H9 (cell line): ENCODE data around the gene MIS18BP1. TPM values are rescaled to one million over a fixed set of nuclear protein-coding genes. Genes with fewer than 3 reads are reported as not detected.

Experiments used
- DNase-seq: peaks from one replicate; pipeline ENCODE4 v3.0.0-alpha.2; 2017
- H2AFZ ChIP-seq: one replicate; pipeline ENCODE4 v1.6.1; 2013; ENCODE audit warnings: mild to moderate bottlenecking, low read length, control low read depth, moderate library complexity
- H2AK5ac ChIP-seq: 2 replicates; pipeline ENCODE4 v1.6.1; 2013; ENCODE audit warnings: low read length, control low read depth, mixed read lengths; ENCODE audit not compliant: insufficient read length
- H2BK120ac ChIP-seq: one replicate; pipeline ENCODE4 v1.6.1; 2013; ENCODE audit warnings: low read depth, mild to moderate bottlenecking, low read length, control low read depth, inconsistent platforms; ENCODE audit not compliant: poor library complexity, severe bottlenecking
- H2BK12ac ChIP-seq: 2 replicates; pipeline ENCODE4 v1.6.1; 2013; ENCODE audit warnings: low read length, control low read depth, mixed read lengths, low read depth; ENCODE audit not compliant: insufficient read length
- H2BK15ac ChIP-seq: 2 replicates; pipeline ENCODE4 v1.6.1; 2013; ENCODE audit warnings: low read depth, low read length, control low read depth
- H2BK20ac ChIP-seq: one replicate; pipeline ENCODE4 v1.6.1; 2013; ENCODE audit warnings: low read depth, mild to moderate bottlenecking, low read length, control low read depth, inconsistent platforms; ENCODE audit not compliant: poor library complexity, severe bottlenecking
- H2BK5ac ChIP-seq: 2 replicates; pipeline ENCODE4 v1.6.1; 2013; ENCODE audit warnings: low read length, control low read depth, mixed read lengths; ENCODE audit not compliant: insufficient read length
- H3K14ac ChIP-seq: 2 replicates; pipeline ENCODE4 v1.6.1; 2013; ENCODE audit warnings: low read length, control low read depth; ENCODE audit not compliant: insufficient read depth
- H3K18ac ChIP-seq: 2 replicates; pipeline ENCODE4 v1.6.1; 2013; ENCODE audit warnings: low read depth, mild to moderate bottlenecking, mixed read lengths, low read length, control low read depth; ENCODE audit not compliant: insufficient read length
- H3K23ac ChIP-seq: 2 replicates; pipeline ENCODE4 v1.6.1; 2013; ENCODE audit warnings: low read length, control low read depth, mixed read lengths, low read depth; ENCODE audit not compliant: insufficient read length
- H3K23me2 ChIP-seq: 2 replicates; pipeline ENCODE4 v1.6.1; 2013; ENCODE audit warnings: low read depth, mild to moderate bottlenecking, mixed read lengths, low read length, control low read depth; ENCODE audit not compliant: insufficient read length, poor library complexity, severe bottlenecking
- H3K27ac ChIP-seq: 2 replicates; pipeline ENCODE4 v1.5.1; 2013; ENCODE audit warnings: low read length, control low read depth, mixed read lengths, low read depth; ENCODE audit not compliant: insufficient read length
- H3K27me3 ChIP-seq: 2 replicates; pipeline ENCODE4 v1.6.1; 2013; ENCODE audit warnings: low read length, control low read depth, inconsistent platforms; ENCODE audit not compliant: insufficient read depth
- H3K4ac ChIP-seq: 2 replicates; pipeline ENCODE4 v1.6.1; 2013; ENCODE audit warnings: low read depth, mild to moderate bottlenecking, control low read depth, inconsistent platforms, low read length, moderate library complexity
- H3K4me1 ChIP-seq: 2 replicates; pipeline ENCODE4 v1.6.1; 2013; ENCODE audit warnings: low read length, control low read depth, inconsistent platforms; ENCODE audit not compliant: insufficient read depth
- H3K4me2 ChIP-seq: 2 replicates; pipeline ENCODE4 v1.6.1; 2013; ENCODE audit warnings: low read length, control low read depth, mixed read lengths; ENCODE audit not compliant: insufficient read length, insufficient read depth
- H3K56ac ChIP-seq: 2 replicates; pipeline ENCODE4 v1.6.1; 2013; ENCODE audit warnings: low read depth, mild to moderate bottlenecking, mixed read lengths, low read length, control low read depth; ENCODE audit not compliant: insufficient read length
- H3K79me1 ChIP-seq: 2 replicates; pipeline ENCODE4 v1.6.1; 2013; ENCODE audit warnings: low read depth, mild to moderate bottlenecking, moderate library complexity, low read length, control low read depth, inconsistent platforms; ENCODE audit not compliant: insufficient read depth, poor library complexity, severe bottlenecking
- H3K79me2 ChIP-seq: 2 replicates; pipeline ENCODE4 v1.6.1; 2013; ENCODE audit warnings: low read length, control low read depth, inconsistent platforms; ENCODE audit not compliant: insufficient read depth
- H3K9ac ChIP-seq: 2 replicates; pipeline ENCODE4 v1.6.1; 2013; ENCODE audit warnings: low read length, control low read depth, mixed read lengths; ENCODE audit not compliant: insufficient read length; ENCODE audit errors: extremely low read depth
- H3K9me3 ChIP-seq: one replicate; pipeline ENCODE4 v1.6.1; 2013; ENCODE audit warnings: low read depth, low read length, inconsistent platforms; ENCODE audit not compliant: control insufficient read depth
- H3T11ph ChIP-seq: one replicate; pipeline ENCODE4 v1.6.1; 2013; ENCODE audit warnings: mild to moderate bottlenecking, low read length, control low read depth, inconsistent platforms
- H4K20me1 ChIP-seq: one replicate; pipeline ENCODE4 v1.6.1; 2013; ENCODE audit not compliant: control insufficient read depth, insufficient read length, insufficient read depth
- H4K5ac ChIP-seq: 2 replicates; pipeline ENCODE4 v1.6.1; 2013; ENCODE audit warnings: low read depth, mild to moderate bottlenecking, mixed read lengths, low read length, control low read depth; ENCODE audit not compliant: insufficient read length
- H4K8ac ChIP-seq: replicated peaks from 2 replicates; pipeline ENCODE4 v1.6.1; 2013; ENCODE audit warnings: low read length, control low read depth, mixed read lengths, low read depth; ENCODE audit not compliant: insufficient read length
- H4K91ac ChIP-seq: 2 replicates; pipeline ENCODE4 v1.6.1; 2013; ENCODE audit warnings: low read depth, mild to moderate bottlenecking, moderate library complexity, mixed read lengths, low read length, control low read depth; ENCODE audit not compliant: insufficient read length
- H3K27ac Mint-ChIP-seq, 3 experiments: 2 replicates in 2 of 3; 3 replicates in 1 of 3; pipeline ENCODE4 v1.8.0; 2020 to 2021; ENCODE audit warnings: mixed read lengths in 3 of 3, mild to moderate bottlenecking in 1 of 3, moderate library complexity in 1 of 3
- H3K27me3 Mint-ChIP-seq: 2 replicates; pipeline ENCODE4 v1.8.0; 2021; ENCODE audit warnings: low read depth, mild to moderate bottlenecking, moderate library complexity, mixed read lengths
- H3K36me3 Mint-ChIP-seq, 3 experiments: 2 replicates in 2 of 3; 3 replicates in 1 of 3; pipeline ENCODE4 v1.8.0; 2020 to 2021; ENCODE audit warnings: low read depth in 3 of 3, mixed read lengths in 3 of 3; ENCODE audit not compliant: insufficient read depth in 1 of 3
- H3K4me1 Mint-ChIP-seq, 2 experiments: 2 replicates each; pipeline ENCODE4 v1.8.0; 2020; ENCODE audit warnings: mixed read lengths in 2 of 2
- H3K4me3 Mint-ChIP-seq, 2 experiments: 2 replicates in 1 of 2; 3 replicates in 1 of 2; pipeline ENCODE4 v1.8.0; 2020 to 2021; ENCODE audit warnings: mild to moderate bottlenecking in 2 of 2, mixed read lengths in 2 of 2, moderate library complexity in 1 of 2
- H3K9me3 Mint-ChIP-seq, 2 experiments: 2 replicates in 1 of 2; 3 replicates in 1 of 2; pipeline ENCODE4 v1.8.0; 2020; ENCODE audit warnings: mild to moderate bottlenecking in 2 of 2, mixed read lengths in 2 of 2, moderate library complexity in 1 of 2
- WGBS: extraction: QIAGEN DNeasy Blood & Tissue Kit; methylation state at CpG from one replicate; pipeline ENCODE4 v1.1.7; 2013; ENCODE audit warnings: missing lambda C conversion rate, low lambda C conversion rate, mixed read lengths; ENCODE audit not compliant: insufficient read length; ENCODE audit errors: extremely low coverage; 5-methylcytosine and 5-hydroxymethylcytosine counted together
- total RNA-seq: library from RNA; stranded (reverse); gene quantifications from 2 replicates; pipeline ENCODE4 v1.2.1, GENCODE V29; 2021
- TF ChIP-seq, protein P1 (sequence below): fragments of 200-600 bp; sonication (generic); conservative IDR thresholded peaks from 3 replicates; pipeline ENCODE4 v1.8.0; 2021; ENCODE audit warnings: antibody characterized with exemption, mild to moderate bottlenecking

The MIS18BP1 gene
- total RNA-seq, 1 experiment from 2014 or later, result 60.6 TPM

DNA sequence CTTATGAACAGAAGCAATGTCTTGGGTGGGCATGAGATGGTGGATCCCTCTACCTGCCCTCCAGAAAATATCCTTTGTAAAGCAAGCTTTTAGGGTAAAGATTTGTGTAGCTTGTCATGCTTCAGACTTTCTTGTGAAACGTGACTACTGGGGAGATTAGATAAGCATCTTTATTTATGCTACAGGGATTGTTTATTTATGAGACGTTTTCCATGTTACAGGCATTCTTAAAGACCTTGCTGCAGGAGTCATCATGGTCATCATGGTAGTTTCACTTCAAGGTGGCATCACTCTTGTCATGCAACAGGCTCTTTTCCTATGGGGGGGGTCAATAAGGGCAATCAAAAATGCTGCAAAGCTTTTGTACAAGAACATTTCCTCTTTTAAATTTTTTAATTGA lies 8.2 kb upstream of the MIS18BP1 start:
- no peak overlapping the region for H4K91ac ChIP-seq
- H3K18ac ChIP-seq, result no peak overlapping the region
- H3K79me2 ChIP-seq, result no peaks in the 10 kb centered on the region
- no peak overlapping the region for H3K14ac ChIP-seq
- peaks cover 3% of the 10 kb centered on the region; the same call in 1 of the 2 replicates for H3K27me3 Mint-ChIP-seq
- H3K23ac ChIP-seq, result no peak overlapping the region
- no peak overlapping the region for H2BK120ac ChIP-seq
- no peak overlapping the region for H3K56ac ChIP-seq
- H3K27me3 ChIP-seq, result no peaks in the 10 kb centered on the region
- H3K4me3 Mint-ChIP-seq, result no peak overlapping the region
- no peak overlapping the region for H2BK12ac ChIP-seq
- H3K4me1 ChIP-seq, result no peaks in the 10 kb centered on the region
- H2BK15ac ChIP-seq, result no peak overlapping the region
- no peaks in the 10 kb centered on the region for H3K79me1 ChIP-seq
- peaks cover 11% of the 10 kb centered on the region in 2 experiments for H3K4me1 Mint-ChIP-seq
- no peak overlapping the region for H3T11ph ChIP-seq
- H2AK5ac ChIP-seq, result no peak overlapping the region
- H3K4me2 ChIP-seq, result no peak overlapping the region
- no CpG with 5 or more reads among the region's 2 CpGs for WGBS
- H3K4ac ChIP-seq, result no peak overlapping the region
- H3K9ac ChIP-seq, result no peak overlapping the region
- H4K8ac ChIP-seq, result no peak overlapping the region
- H4K5ac ChIP-seq, result no peak overlapping the region
- H3K23me2 ChIP-seq, result no peaks in the 10 kb centered on the region
- no peak overlapping the region for H2AFZ ChIP-seq
- DNase-seq, result no peak
- H3K27ac Mint-ChIP-seq, result no peak overlapping the region
- peaks cover 9 to 21% (median 13%) of the 10 kb centered on the region in 3 experiments for H3K36me3 Mint-ChIP-seq
- TF ChIP-seq, protein P1, sequence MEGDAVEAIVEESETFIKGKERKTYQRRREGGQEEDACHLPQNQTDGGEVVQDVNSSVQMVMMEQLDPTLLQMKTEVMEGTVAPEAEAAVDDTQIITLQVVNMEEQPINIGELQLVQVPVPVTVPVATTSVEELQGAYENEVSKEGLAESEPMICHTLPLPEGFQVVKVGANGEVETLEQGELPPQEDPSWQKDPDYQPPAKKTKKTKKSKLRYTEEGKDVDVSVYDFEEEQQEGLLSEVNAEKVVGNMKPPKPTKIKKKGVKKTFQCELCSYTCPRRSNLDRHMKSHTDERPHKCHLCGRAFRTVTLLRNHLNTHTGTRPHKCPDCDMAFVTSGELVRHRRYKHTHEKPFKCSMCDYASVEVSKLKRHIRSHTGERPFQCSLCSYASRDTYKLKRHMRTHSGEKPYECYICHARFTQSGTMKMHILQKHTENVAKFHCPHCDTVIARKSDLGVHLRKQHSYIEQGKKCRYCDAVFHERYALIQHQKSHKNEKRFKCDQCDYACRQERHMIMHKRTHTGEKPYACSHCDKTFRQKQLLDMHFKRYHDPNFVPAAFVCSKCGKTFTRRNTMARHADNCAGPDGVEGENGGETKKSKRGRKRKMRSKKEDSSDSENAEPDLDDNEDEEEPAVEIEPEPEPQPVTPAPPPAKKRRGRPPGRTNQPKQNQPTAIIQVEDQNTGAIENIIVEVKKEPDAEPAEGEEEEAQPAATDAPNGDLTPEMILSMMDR, result no peak
- no peak overlapping the region for H2BK20ac ChIP-seq
- no peaks in the 10 kb centered on the region for H4K20me1 ChIP-seq
- no peak overlapping the region for H2BK5ac ChIP-seq
- no peak overlapping the region for H3K27ac ChIP-seq
- H3K9me3 ChIP-seq, result no peaks in the 10 kb centered on the region
- H3K9me3 Mint-ChIP-seq, result peaks cover 26 to 35% of the 10 kb centered on the region in 2 experiments
